DMS53 (cell line): Measurements from ENCODE around the gene CEP112.

Experiments
- DNase-seq: peaks from one replicate; lab custom pipeline; 2025; lab: John Stamatoyannopoulos, UW

Gene CEP112

DNA sequence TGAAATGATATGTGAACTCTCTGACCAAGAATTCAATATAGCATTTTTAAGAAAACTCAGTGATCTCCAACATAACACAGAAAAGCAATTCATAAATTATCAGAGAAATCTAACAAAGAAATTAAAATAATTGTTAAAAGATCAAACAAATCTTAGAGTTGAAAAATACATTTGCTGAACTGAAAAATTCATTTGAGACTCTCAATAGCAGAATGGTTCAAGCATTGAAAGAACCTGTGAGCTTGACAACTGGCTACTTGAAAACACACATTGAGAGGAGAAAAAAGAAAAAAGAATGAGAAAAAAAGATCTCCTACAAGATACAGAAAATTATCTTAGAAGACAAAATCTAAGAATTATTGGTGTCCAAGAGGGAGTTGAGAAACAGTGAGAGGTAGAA is 203.5 kb downstream of the CEP112 start:
- DNase-seq: no peak

DNA sequence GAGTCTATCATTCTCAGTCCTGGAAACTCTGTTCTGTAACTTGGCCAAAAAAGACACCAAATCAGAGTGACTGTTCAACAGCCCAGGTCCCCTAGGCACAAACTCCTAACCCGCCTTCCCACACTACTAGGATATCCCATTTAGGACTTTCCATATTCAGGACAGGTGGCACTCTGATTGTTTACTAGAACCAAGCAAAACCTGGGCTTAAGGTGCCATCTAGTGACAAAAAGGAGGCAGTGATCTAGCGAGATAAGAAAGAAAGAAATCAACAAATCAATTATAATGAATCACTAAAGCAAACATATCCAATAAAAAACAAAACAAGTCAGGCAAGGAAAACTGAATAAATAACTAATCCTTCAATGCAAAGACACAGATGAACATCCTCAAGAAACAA is 203.9 kb downstream of the CEP112 start:
- DNase-seq: peak; percentile 85

DNA sequence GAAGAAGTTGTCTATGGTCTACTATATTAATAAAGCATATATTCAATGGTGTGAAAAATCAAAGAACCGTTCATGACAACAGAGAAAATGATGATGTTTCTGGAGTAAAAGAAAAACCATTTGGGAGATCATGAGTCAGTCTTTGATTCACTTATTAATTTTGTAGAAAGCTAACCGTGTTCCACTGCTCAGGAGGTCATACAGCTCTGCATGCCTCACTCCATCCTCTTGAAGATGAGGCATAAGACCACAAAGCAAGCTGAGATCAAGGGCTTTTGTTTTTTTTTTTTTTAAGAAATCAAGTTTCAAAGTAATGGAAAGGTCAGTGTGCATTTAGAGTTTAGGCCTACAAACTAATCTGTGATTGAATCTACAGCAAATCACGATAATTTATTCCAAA is 206.4 kb downstream of the CEP112 start:
- DNase-seq: no peak

GRCh38 chr17:65984299-65984698 is 207.6 kb downstream of the CEP112 start:
- DNase-seq: no peak

- DNase-seq: no peak
Measured at GRCh38 chr17:65978871-65979270, 213.1 kb downstream of the CEP112 start.

GRCh38 chr17:65977041-65977440 is 214.9 kb downstream of the CEP112 start:
- DNase-seq: no peak

GRCh38 chr17:65975878-65976277 is 216.1 kb downstream of the CEP112 start:
- DNase-seq: no peak

DNA sequence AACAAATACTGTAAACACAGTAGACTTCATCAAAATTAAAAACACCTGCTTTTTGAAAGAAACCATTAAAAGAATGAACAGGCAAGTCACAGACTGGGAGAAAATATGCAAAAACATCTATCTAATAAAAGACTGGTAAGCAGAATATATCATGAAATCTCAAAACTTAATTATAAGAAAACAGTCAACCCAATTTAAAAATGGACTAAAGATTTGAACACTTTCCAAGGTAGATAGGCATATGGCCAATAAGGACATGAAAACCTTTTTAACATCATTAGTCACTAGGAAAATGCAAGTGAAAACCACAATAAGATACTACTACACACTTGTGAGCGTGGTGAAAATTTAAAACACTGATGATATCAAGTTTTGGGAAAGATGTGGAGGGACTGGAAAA is 218.7 kb downstream of the CEP112 start:
- DNase-seq: no peak

- DNase-seq: no peak
Measured at GRCh38 chr17:65967372-65967771, 224.6 kb downstream of the CEP112 start.

- no peak for DNase-seq
Measured at GRCh38 chr17:65966072-65966695, 225.7 kb downstream of the CEP112 start.

DNA sequence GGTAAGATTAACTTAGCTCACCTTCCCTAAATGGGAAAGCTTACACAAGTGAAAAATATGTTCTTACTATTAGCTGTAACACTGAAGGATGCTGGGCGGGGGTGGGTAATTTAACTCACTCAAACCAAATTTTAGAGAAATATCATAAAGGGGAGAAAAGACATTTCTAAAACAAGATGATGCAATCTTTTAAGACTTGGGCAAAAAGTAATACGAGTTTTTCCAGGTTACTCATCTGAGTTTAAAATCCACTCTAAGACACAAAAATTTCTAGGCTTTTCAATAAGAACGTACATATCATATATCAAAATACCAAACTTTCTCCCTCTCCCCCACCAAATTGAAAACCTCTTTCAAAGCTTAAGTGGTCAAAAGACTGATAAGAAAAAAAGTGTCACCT is 228.8 kb downstream of the CEP112 start:
- DNase-seq: no peak

DNA sequence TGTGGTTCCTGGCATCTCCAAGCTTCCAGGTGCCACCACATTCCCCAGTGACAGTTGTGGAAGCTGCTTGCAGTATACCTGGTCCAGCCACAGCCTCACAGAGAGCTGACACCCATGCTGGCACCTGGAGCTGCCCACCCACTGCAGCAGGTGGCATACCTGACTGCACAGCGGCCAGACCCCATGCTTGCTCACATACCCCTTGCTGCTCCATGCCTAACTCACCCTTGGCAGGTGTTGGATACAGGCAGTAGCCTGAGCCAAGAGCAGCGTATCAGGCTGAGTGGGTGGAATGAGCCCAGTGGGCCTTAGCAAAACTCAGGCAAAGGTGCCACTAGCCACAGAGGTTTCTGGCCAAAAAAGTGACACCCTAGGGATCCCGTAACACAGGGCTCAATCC is 232.3 kb downstream of the CEP112 start:
- no peak for DNase-seq

GRCh38 chr17:65956814-65957213 is 235.1 kb downstream of the CEP112 start:
- peak; percentile 15 for DNase-seq

GRCh38 chr17:65954148-65954449 is 237.8 kb downstream of the CEP112 start:
- DNase-seq: no peak

- DNase-seq: no peak
Measured at GRCh38 chr17:65953316-65954147, 238.4 kb downstream of the CEP112 start.

GRCh38 chr17:65952586-65952985 is 239.3 kb downstream of the CEP112 start:
- DNase-seq: no peak

GRCh38 chr17:65952015-65952414 is 239.9 kb downstream of the CEP112 start:
- no peak for DNase-seq

DNA sequence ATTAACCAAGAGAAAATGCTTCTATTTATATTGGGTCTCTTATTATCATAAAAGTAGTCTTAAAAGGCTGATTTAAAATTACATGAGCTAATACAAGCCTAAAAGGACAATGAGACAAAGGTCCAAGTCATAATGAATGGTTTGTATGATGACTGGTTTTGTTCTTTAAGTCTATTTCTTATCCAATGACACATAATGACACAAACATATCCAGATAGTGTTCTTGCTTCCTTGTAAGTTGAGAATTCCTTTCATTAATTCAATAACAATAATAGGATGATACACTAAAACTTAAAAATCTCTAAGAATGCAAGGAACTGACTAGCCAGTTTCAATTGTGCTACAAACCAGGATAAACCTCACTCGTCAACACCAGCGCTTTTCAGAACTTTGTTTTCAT is 244.1 kb downstream of the CEP112 start:
- no peak for DNase-seq

DNA sequence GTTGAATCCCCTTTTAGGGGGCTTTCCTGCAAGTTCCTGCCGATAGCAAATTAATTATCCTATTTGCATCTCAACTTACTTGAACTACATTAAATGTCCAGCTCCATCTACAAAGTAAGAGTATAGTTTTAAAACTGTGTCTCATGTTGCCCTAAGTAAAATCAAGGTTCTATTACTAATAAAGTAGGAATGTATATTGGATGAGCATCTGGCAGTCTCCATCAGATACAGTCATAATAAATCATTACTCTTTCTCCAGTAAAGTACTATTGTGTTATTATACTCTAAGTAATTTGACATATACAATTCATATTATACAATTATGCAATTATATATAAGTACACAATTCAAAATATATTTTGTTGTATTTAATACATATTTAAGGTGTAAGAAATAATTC is 249.3 kb downstream of the CEP112 start:
- DNase-seq: no peak

DNA sequence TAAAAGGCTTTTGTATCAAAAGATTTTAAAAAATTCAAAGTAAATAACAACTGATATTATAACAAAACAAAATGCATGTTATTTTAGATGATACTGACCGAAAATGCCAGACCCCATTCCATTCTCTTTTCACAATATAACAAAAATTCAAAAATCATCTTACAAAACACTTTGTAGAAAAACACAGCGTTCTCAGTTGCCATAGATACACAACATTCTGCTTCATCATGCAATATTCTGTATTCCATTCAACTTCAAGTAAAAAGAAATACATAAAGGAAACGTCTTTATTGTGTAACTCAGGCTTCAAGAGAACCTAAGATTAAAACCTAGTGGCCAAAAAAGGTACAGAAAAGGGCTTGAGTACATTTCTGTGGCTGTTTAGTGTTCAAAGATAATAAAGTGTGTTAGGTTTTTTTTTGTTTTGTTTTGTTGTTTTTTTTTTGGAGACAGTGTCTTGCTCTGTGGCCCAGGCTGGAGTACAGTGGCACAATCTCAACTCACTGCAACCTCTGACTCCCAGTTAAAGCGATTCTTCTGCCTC is 250.5 kb downstream of the CEP112 start:
- peak; percentile 19 for DNase-seq

DNA sequence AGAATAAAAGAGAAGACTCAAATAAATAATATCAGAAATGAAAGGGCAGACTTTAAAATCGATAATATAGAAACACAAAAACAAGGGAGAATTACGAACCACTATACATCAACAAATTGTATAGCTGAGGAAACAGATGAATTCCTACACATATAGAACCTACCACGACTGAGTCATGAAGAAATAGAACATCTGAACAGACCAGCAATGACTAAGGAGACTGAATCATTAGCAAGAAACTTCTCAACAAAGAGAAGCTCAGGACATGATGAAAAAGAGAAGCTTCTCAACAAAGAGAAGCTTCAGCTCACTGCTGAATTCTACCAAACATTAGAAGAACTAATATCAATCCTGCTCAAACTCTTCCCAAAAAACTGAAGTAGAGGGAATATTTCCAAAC is 255.9 kb downstream of the CEP112 start:
- DNase-seq: no peak

DNA sequence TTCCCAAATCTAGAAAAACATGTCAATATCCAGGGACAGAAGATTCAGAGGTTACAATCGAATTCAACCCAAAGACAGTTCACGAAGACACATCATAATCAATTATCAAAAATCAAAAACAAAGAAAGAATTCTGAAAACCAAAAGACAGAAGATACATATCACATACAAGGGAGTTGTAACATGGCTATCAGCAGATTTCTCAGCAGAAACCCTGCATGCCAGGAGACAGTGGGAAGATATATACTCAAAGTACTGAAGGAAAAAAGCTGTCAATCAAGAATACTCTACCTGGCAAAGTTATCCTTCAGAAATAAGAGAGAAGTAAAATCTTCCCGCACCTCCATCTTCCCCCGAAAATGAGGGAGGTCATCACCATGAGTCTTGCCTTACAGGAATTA is 258.6 kb downstream of the CEP112 start:
- DNase-seq: no peak

DNA sequence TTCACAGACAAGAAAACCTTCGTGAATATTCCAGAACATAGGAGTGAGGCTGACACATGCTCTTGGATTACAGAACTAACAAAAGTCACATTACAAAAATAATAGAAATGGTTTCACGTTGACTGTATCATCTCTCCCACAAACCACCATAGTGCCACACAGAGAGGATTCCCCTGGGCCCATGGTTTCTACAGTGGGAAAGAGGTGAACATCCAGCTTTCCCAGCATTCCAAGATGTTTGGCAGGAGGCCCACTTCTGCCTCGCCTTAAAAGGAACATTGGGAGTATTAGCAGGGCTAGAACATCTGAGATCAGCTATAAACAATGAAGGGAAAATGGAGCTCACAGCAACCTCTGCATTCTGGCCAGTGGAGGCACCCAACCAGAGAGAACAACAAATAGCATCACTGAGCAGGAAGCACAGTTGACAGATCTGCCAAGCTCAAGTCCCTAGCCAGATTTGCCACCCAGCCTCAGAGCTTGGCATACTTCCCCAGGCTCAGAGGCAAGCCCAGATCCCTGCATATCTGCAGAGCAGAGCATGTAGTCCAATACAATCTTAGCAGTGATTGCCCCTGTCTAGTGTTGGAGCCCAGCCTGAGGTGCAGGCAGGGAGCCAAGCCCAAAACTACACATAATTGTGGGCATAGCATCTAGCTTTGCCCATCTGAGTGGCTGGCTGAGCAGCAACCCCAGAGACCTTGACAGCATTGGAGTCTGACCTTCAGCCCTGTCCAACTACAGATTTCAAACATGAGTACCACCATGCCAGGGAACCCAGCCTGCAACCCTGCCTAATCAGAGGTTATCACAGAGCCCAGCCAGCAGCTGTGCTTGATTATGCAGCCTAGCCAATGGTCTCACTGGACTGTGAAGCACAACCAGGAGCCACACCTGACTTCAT is 260.4 kb downstream of the CEP112 start:
- DNase-seq: no peak
